Thymus (tissue), 11 donors: ENCODE results near the gene IL1RAPL1. TPM values are rescaled to one million over a fixed set of nuclear protein-coding genes. Genes with fewer than 3 reads are reported as not detected.
A peak's percentile ranks its signal among the peaks of the same experiment; 100 is the strongest.

Experiments
- DNase-seq, 9 donors: peaks; one replicate each; pipeline ENCODE4 v3.0.0-alpha.2; 2013; ENCODE audit warnings: low spot score in 9 of 9, low read depth in 6 of 9, missing footprints in 1 of 9
- H3K27ac ChIP-seq, 2 donors: one replicate each; pipeline ENCODE4 v1.5.1; 2013; ENCODE audit warnings: control low read depth in 1 of 2, low read depth in 1 of 2, low read length in 1 of 2, mild to moderate bottlenecking in 1 of 2, moderate library complexity in 1 of 2
- H3K27me3 ChIP-seq, 2 donors: one replicate each; pipeline ENCODE4 v1.5.1; 2013; ENCODE audit warnings: low read length in 1 of 2; ENCODE audit not compliant: control insufficient read depth in 2 of 2, insufficient read depth in 1 of 2
- H3K36me3 ChIP-seq, 2 donors: one replicate each; pipeline ENCODE4 v1.5.1; 2013; ENCODE audit warnings: low read length in 1 of 2, mild to moderate bottlenecking in 1 of 2, moderate library complexity in 1 of 2; ENCODE audit not compliant: control insufficient read depth in 2 of 2, insufficient read depth in 2 of 2
- H3K4me1 ChIP-seq, 2 donors: one replicate each; pipeline ENCODE4 v1.5.1; 2013; ENCODE audit warnings: low read length in 2 of 2; ENCODE audit not compliant: control insufficient read depth in 2 of 2, insufficient read depth in 2 of 2
- H3K4me3 ChIP-seq, 2 donors: one replicate each; pipeline ENCODE4 v1.5.1; 2013; ENCODE audit warnings: low read length in 2 of 2, control low read depth in 1 of 2, mild to moderate bottlenecking in 1 of 2
- H3K9me3 ChIP-seq, 2 donors: one replicate each; pipeline ENCODE4 v1.5.1; 2013; ENCODE audit warnings: low read length in 1 of 2, mild to moderate bottlenecking in 1 of 2; ENCODE audit not compliant: control insufficient read depth in 2 of 2, insufficient read depth in 1 of 2
- WGBS: extraction: QIAGEN DNeasy Blood & Tissue Kit; methylation state at CpG from one replicate; pipeline ENCODE4 v1.1.7; 2013; 5-methylcytosine and 5-hydroxymethylcytosine counted together
- polyA plus RNA-seq: library from polyadenylated mRNA; stranded (reverse); fragments of 200-250 nt; gene quantifications from one replicate; pipeline ENCODE4 v1.2.3, GENCODE V29; 2013
- total RNA-seq: library from RNA; stranded (reverse); fragments of 120-200 nt; gene quantifications from one replicate; pipeline ENCODE4 v1.2.4, GENCODE V29; 2013
- donor health status: healthy.

IL1RAPL1 gene
- total and polyA plus RNA-seq, 2 donors = 0.02 to 0.33 TPM

GRCh38 chrX:29470030-29470429 is 882.8 kb downstream of the IL1RAPL1 start:
- no peaks in the 10 kb centered on the region for H3K4me1 ChIP-seq
- WGBS = 88% methylated on average over 1 of the region's 1 CpG
- H3K4me3 ChIP-seq = no peak overlapping the region

GRCh38 chrX:29471829-29472228 is 884.6 kb downstream of the IL1RAPL1 start:
- no peak overlapping the region for H3K27ac ChIP-seq
- no peaks in the 10 kb centered on the region for H3K27me3 ChIP-seq
- no peaks in the 10 kb centered on the region for H3K9me3 ChIP-seq
- DNase-seq = no peak
- no peaks in the 10 kb centered on the region for H3K4me1 ChIP-seq
- H3K36me3 ChIP-seq = no peaks in the 10 kb centered on the region
- H3K4me3 ChIP-seq = no peak overlapping the region

More at GRCh38 chrX:29470030-29470429, 882.8 kb downstream of the IL1RAPL1 start:
- Histone ChIP-seq H3K27me3 (no peaks in the 10 kb centered on the region), H3K27ac (no peak overlapping the region), H3K36me3 (no peaks in the 10 kb centered on the region), H3K9me3 (no peaks in the 10 kb centered on the region)
- no peak for DNase-seq

GRCh38 chrX:29477878-29478277 is 890.6 kb downstream of the IL1RAPL1 start:
- no peaks in the 10 kb centered on the region for H3K9me3 ChIP-seq
- H3K36me3 ChIP-seq = no peaks in the 10 kb centered on the region
- no peak overlapping the region for H3K27ac ChIP-seq
- WGBS = 33% methylated on average over 1 of the region's 1 CpG
- no peak for DNase-seq
- no peaks in the 10 kb centered on the region for H3K27me3 ChIP-seq
- H3K4me1 ChIP-seq = no peaks in the 10 kb centered on the region
- H3K4me3 ChIP-seq = no peak overlapping the region

DNA sequence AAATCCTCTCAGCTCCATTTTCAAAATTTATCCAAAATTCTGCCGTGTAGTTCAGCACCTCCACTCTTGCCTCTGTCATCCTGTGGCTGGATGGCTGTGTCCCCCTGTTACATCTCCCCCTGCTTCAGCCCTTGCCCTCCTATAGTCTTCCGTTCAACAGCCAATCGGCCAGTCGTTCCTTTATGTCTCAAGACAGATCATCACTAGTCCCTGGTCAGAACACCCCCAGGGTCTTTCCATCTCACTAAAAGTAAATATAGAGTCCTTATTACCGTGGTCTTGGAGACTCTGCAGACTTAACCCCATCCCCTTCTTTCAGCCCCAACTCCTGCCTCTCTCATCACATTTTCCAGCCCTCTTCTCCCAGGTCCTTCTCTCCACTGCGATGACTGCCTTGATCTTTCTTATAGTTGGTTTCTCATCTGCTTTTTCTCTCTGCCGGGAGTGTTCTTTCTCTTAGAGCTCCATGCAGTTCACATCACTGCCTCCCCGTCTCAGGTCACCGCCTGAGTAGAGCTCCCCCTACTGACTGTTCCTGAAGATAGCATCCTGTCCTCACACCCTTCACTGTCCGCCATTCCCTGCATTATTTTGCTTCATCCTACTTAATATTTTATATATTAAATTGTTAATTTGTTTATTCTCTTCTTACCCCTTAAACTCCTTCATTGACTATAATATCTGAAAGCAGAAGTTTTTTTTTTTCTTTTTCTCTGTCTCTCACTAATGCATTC is 891.3 kb downstream of the IL1RAPL1 start:
- 53% methylated on average over 10 of the region's 10 CpGs for WGBS
- peak in 1 of 9 donors; percentile 3 for DNase-seq
- no peaks in the 10 kb centered on the region for H3K36me3 ChIP-seq

GRCh38 chrX:29487214-29487613 is 900.0 kb downstream of the IL1RAPL1 start:
- Histone ChIP-seq H3K4me1 (no peaks in the 10 kb centered on the region), H3K9me3 (no peaks in the 10 kb centered on the region), H3K36me3 (no peaks in the 10 kb centered on the region), H3K27me3 (no peaks in the 10 kb centered on the region), H3K4me3 (no peak overlapping the region), H3K27ac (no peak overlapping the region)
- WGBS = 93% methylated on average over 2 of the region's 2 CpGs
- no peak for DNase-seq

More for the DNA sequence above, 891.3 kb downstream of the IL1RAPL1 start:
- Histone ChIP-seq H3K9me3 (no peaks in the 10 kb centered on the region), H3K27ac (no peak overlapping the region), H3K4me1 (no peaks in the 10 kb centered on the region), H3K4me3 (no peak overlapping the region), H3K27me3 (no peaks in the 10 kb centered on the region)

- H3K36me3 ChIP-seq = no peaks in the 10 kb centered on the region
- no peaks in the 10 kb centered on the region for H3K4me1 ChIP-seq
- DNase-seq = no peak
- H3K27ac ChIP-seq = no peak overlapping the region
- H3K27me3 ChIP-seq = no peaks in the 10 kb centered on the region
- 82% methylated on average over 1 of the region's 1 CpG for WGBS
- no peaks in the 10 kb centered on the region for H3K9me3 ChIP-seq
- no peak overlapping the region for H3K4me3 ChIP-seq
Measured at GRCh38 chrX:29487714-29488113, 900.5 kb downstream of the IL1RAPL1 start.

DNA sequence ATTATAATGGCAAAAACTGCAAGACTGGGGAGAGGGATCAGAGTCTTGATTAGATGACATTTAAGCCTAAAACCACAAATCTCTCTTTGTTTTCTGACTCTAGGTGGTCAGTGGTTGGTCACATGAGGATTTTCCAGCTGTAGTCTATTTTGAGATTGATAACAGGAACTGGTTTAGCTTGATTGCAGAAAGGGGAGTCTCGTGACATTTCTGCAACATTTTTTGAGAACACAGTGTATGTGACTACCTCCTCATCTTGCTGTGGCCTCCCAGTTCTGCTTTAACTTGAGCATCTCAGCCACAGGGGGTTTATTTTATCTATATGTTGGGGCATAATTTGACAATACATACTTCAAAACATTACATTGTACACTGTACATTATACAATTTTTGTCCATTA is 901.7 kb downstream of the IL1RAPL1 start:
- Histone ChIP-seq H3K4me1 (no peaks in the 10 kb centered on the region), H3K36me3 (no peaks in the 10 kb centered on the region), H3K4me3 (no peak overlapping the region), H3K9me3 (no peaks in the 10 kb centered on the region), H3K27ac (no peak overlapping the region), H3K27me3 (no peaks in the 10 kb centered on the region)
- WGBS = 13% methylated on average over 1 of the region's 1 CpG
- DNase-seq = no peak

DNA sequence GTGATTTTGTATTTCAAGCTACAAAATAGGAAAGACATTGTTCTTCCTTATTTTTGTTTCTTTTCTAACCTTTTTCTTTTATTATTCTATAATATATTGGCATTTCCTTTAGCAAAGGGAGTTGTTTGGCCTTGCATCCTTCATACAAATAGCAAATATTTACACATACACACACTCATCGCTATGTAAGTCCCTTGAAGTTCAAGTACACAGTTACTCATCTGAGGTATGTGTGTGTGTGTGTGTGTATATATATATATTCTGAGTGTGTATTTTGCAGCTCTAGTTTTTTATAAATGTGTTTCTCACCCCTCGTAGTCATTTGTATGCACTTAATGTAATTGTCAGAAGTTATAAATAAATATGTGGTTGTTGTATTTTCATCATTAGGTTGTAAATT is 903.4 kb downstream of the IL1RAPL1 start:
- Histone ChIP-seq H3K4me1 (no peaks in the 10 kb centered on the region), H3K27ac (no peak overlapping the region), H3K4me3 (no peak overlapping the region), H3K9me3 (no peaks in the 10 kb centered on the region), H3K36me3 (no peaks in the 10 kb centered on the region), H3K27me3 (no peaks in the 10 kb centered on the region)
- 96% methylated on average over 2 of the region's 2 CpGs for WGBS
- DNase-seq = no peak

DNA sequence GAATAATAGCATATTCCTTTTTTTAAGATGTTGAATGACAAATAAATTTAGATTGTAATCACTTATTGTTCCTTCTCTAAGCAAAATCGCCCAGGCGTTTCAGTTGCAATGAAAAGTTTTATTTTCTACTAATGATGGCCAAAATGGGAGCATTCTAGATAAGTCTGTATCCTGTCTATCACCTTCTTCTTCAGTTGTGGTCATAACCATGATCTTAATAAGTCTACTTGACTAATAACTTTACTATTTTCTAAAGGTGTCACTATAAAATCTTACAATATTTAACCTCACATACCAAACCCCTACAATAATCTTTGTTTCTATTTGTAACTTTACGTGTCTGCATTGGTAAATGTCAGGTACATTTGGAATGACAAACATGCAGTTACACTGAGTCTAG is 904.4 kb downstream of the IL1RAPL1 start:
- Histone ChIP-seq H3K27me3 (no peaks in the 10 kb centered on the region), H3K36me3 (no peaks in the 10 kb centered on the region), H3K4me1 (no peaks in the 10 kb centered on the region), H3K27ac (no peak overlapping the region), H3K9me3 (no peaks in the 10 kb centered on the region), H3K4me3 (no peak overlapping the region)
- WGBS = 94% methylated on average over 3 of the region's 3 CpGs
- DNase-seq = no peak
